Measurements from ENCODE around the gene TRPM2.

Gene TRPM2

GRCh38 chr21:44434568-44434925 lies 81.1 kb downstream of the TRPM2 start:
- DNase-seq, result no peak

- DNase-seq, result no peak
These were observed 81.7 kb downstream of the TRPM2 start for GRCh38 chr21:44434936-44435635.

- DNase-seq, result no peak
These were observed 82.7 kb downstream of the TRPM2 start for GRCh38 chr21:44436111-44436611.

- no peak for DNase-seq
These were observed 83.5 kb downstream of the TRPM2 start for GRCh38 chr21:44436958-44437357.

GRCh38 chr21:44437371-44437695 lies 83.9 kb downstream of the TRPM2 start:
- no peak for DNase-seq

- no peak for DNase-seq
These were observed 84.4 kb downstream of the TRPM2 start for GRCh38 chr21:44437696-44438431.

- no peak for DNase-seq
These were observed 85.2 kb downstream of the TRPM2 start for GRCh38 chr21:44438531-44439210.

- DNase-seq, result no peak
These were observed 85.8 kb downstream of the TRPM2 start for GRCh38 chr21:44439211-44439600.

- no peak for DNase-seq
These were observed 87.0 kb downstream of the TRPM2 start for GRCh38 chr21:44440241-44441040.

- DNase-seq, result no peak
These were observed 87.6 kb downstream of the TRPM2 start for GRCh38 chr21:44441041-44441400.

GRCh38 chr21:44441581-44442265 lies 88.3 kb downstream of the TRPM2 start:
- DNase-seq, result no peak

GRCh38 chr21:44442266-44443125 lies 89.1 kb downstream of the TRPM2 start:
- no peak for DNase-seq

- no peak for DNase-seq
These were observed 90.0 kb downstream of the TRPM2 start for GRCh38 chr21:44443291-44443890.

GRCh38 chr21:44443891-44444285 lies 90.5 kb downstream of the TRPM2 start:
- no peak for DNase-seq

- DNase-seq, result no peak
These were observed 91.0 kb downstream of the TRPM2 start for GRCh38 chr21:44444286-44444931.

GRCh38 chr21:44445145-44445812 lies 91.9 kb downstream of the TRPM2 start:
- no peak for DNase-seq

- no peak for DNase-seq
These were observed 95.3 kb downstream of the TRPM2 start for GRCh38 chr21:44448651-44449131.

- no peak for DNase-seq
These were observed 96.3 kb downstream of the TRPM2 start for GRCh38 chr21:44449473-44450363.

GRCh38 chr21:44450402-44450801 lies 97.0 kb downstream of the TRPM2 start:
- DNase-seq, result no peak

Measured in NCI-H2171 treated with DMSO at 0.1 percent for 48 hours (cell line).